Measurements from ENCODE around the gene PDSS2.

- TF ChIP-seq CTCF (IDR thresholded peaks at IDR 0.05; ENCODE audit: borderline replicate concordance, extremely low read depth, low read length, poor library complexity, severe bottlenecking) (no peak), EZH2 (IDR thresholded peaks at IDR 0.05; ENCODE audit: borderline replicate concordance, low read depth, low read length, severe bottlenecking) (no peak)
Measured at GRCh38 chr6:107235511-107235910, 223.9 kb downstream of the PDSS2 start.
